HG03442 (cell line): Measurements from ENCODE around the gene RAB43.
A peak's percentile ranks its signal among the peaks of the same experiment; 100 is the strongest.

Experiments
- ATAC-seq: cut with Tn5 transposase; IDR thresholded peaks from one replicate; pipeline ENCODE4 v1.9.1; 2021; ENCODE audit warnings: mild to moderate bottlenecking, moderate library complexity; ENCODE audit not compliant: unreplicated experiment

Gene RAB43

DNA sequence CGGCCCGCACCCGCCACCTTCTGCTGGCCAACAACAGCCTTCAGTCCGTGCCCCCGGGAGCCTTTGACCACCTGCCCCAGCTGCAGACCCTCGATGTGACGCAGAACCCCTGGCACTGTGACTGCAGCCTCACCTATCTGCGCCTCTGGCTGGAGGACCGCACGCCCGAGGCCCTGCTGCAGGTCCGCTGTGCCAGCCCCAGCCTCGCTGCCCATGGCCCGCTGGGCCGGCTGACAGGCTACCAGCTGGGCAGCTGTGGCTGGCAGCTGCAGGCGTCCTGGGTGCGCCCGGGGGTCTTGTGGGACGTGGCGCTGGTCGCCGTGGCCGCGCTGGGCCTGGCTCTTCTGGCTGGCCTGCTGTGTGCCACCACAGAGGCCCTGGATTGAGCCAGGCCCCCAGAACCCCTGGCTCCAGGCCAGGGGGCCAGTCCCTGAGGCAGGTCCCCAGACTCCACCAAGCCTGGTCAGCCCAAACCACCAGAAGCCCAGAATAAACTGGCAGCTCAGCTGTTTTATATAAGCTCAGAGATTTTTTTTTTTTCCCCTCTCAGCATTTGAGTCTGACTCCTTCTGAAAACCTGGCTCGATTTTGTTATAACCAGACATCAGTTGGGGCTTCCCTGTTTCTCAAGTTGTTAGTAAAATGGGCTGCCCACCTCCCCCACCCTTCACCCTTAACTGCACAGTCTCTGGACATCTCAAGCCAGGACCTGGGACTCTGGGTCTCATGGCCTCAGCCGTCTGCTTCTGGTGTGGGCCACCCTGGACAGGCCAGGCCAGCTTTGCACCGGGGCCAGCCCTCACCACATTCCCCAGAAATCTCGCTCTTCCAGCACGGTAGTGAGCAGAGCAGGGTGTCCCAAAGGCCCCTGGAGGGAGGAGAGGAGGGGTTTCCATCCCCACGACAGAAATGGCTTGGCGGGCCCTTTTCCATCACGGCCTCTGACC is 59.4 kb downstream of the RAB43 start:
- ATAC-seq: no peak

DNA sequence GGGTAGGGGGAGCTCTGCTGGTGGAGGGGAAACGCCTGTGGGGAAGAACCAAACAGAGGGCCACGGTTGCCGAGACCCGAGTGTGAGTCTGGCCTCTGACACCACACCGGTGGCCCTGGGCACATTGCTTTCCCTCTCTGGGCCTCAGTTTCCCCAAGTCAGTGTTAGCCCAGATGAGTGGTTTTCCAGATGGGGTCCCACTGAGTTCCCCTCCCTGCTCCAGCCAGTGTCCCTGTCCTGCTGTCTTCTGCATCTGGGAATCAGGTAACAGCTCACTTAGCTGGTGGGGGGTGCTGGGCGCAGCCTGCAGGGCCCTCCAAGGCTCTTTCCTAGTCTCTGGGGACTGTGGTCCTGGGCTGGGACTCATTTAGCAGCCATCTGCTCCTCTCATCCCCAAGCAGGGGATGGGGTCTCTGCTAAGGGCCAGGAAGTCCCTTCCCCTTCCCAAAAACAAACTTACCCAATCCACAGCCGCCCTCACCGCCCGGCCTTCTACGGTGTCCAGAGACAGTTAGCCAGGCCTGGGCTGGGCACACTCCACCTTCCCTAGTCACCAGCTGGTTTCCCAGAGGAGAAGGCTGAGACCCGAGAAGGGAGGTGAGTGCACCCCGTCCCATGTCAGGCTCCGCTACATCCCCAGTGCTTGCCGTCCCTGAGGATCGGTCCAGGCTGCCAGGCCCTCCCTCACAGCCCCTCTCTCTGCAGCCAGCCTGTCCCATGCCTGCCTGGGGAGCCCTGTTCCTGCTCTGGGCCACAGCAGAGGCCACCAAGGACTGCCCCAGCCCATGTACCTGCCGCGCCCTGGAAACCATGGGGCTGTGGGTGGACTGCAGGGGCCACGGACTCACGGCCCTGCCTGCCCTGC is 60.3 kb downstream of the RAB43 start:
- ATAC-seq: no peak

DNA sequence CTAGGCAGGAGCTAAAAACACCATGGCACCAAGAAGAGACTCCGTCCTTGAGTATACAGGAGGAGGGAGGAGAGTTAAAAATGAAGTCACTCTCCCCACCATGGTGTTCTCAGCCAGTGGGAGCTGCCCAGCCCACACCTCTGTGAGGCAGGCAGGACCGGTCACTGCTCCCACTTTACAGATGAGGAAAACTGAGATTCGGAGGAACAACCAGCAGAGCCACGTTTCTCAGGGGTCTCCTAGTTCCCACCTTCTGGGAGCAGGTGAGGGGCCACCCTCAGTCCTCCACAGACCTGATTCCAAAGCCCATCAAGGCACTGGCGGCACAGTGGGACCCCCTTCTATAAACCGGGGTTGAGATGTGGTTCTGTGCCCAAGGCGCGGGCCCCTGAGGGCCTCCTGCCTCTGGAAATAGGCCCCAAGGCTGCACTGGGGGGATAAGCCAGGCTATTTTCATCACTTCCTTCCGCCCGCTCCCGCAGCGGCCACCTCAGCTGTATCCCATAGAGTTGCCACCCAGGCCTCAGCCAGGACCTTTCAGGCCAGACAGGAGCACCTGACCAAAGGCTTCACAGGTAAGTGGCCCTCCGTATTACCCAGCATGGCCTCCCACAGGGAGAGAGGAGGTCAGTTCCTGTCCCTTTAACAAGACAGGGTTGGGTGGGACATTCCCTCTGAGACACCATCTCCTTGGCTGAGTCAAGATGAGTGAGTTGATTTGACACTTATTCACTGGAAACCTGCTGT is 61.2 kb downstream of the RAB43 start, which contains the start of gene GP9:
Gene GP9, plus strand, starts transcription at position 504 of the 747 bp plus-strand sequence. CDS start 961 bp downstream, outside the sequence.
- no peak for ATAC-seq

DNA sequence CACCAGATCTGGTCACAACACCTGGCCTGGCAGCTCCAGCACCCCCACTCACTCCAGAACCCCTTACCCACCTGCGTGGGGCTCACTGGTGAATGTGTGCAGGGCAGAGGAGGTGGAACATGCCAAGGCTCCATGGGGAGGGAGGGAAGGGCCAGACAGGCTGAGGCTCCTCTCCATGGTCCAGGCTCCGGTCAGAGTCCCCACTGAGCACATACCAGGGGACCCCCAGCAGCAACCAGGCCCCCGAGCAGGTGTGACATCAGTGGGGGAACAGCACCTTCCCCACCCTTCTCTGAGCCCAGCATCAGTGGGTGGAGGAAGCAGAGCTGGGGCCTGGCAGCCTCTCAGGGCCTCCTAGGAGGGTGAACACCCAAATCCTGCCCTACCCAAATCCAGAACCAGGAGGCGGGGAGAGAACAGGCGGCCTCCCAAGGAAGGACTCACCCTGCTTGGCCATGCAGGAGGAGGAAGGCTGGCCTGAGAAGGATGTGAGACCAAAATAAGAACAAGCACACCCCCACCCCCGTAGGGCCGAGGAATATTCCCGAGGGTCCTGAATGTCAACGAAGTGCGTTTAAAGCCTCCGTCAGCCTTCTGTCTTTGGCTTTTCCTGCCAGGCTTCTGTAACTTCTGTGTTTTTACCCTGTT is 62.2 kb downstream of the RAB43 start:
- no peak for ATAC-seq

DNA sequence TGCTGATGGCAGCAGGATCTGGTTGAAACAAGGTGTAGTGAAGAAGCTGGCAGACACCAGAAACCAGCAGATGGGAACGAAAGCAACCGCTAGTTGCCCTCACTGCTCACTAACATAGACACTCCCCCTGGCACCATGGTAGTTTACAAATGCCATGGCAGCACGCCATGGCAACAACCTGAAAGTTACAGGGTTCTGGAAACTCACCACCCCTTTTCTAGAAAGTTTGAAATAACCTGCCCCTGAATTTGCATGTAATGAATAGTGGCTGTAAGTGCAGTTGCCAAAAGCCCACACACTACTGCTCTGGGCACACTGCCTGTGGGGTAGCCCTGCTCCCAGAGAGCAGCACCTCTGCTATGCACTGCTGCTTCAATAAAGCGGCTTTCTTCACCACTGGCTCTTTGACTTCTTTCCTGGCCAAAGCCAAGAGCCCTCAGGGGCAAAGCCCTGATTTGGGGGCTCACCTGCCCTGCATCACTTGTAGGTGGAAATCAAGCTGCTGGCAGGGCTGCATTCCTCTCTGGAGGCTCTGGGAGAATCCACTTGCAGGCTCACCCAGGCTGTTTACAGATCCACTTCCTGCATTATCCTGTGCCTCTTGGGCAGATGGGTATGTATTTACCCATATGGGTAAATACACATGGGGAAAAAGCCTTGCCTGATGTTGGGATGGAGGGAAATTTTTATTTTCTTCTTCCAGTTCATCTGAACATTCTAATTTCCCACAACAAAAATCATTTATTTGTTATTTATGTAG is 63.0 kb downstream of the RAB43 start:
- peak; percentile 39 for ATAC-seq

DNA sequence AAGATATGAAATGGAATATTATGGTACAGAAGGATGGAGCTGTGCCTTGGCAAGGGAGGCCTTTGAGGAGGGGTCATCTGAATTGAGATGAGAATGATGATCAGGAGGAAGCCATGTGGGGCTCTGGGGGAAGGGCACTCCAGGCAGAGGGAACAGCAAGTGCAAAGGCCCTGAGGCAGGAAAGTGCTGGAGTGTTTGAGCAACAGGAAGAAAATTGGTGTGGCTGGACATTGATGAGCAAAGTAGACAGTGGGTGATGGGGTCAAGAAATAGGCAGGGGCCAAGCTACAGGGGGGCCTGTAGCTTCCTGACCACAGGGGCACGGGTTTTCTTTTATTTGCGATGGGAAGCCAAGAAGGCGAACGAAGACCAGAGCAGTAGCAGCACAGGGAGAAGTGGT is 64.4 kb downstream of the RAB43 start:
- no peak for ATAC-seq

DNA sequence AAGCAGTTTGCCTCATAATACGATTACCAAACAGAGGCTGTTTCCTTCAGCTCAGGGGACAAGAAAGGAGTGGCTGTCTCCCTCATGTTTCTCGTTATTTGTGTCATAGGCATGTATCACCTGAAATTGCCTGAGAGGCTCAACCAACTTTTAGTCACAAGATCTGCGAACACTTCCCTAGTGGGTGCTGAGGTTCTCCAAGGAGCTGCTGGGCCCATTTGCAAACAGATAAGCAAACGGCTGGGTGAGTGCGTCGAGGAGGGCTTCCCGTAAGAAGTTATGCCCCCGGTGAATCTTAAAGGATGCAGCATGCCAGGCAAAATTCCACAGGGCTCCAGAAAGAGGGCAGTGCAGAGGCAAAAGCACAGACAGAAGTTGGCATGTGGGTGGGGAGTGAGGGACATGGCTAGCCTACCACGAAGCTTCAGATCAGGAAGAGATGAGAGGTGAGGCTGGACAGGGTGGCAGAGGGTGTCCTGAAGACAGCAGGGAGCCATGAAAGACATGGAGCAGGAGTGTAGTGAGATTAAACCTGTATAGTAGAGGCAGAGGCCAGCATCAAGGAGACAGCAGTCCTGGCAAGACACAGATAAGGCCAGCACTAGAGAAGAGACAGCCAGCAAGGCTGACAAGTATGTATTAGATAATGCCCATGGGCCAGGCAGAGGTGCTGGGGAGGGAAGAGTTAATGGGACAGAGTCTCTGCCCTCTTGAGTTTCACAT is 65.0 kb downstream of the RAB43 start:
- no peak for ATAC-seq

DNA sequence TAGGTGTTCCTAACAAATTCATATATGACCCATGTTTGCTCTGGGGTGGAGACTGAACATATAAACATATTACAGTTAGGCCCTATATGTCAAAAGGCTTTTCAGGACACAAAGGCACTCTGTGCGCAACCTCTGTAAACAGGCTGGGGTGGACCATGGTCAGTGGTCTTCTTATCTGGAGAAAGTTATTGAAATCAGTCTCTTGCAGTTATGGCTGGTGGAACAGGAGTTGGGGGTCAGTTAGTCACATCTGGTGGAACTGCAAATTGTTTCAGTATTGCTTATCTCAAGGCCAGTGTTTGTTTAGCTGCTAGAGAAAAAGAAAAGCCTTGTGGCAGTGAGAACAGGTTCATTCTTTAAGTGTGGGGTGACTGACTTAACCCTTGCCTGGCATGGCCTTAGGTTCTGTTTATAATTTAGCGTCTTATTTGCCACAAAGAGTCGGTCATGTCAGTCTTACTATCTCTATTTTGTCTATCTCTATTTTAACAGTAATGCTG is 66.9 kb downstream of the RAB43 start:
- ATAC-seq: no peak

DNA sequence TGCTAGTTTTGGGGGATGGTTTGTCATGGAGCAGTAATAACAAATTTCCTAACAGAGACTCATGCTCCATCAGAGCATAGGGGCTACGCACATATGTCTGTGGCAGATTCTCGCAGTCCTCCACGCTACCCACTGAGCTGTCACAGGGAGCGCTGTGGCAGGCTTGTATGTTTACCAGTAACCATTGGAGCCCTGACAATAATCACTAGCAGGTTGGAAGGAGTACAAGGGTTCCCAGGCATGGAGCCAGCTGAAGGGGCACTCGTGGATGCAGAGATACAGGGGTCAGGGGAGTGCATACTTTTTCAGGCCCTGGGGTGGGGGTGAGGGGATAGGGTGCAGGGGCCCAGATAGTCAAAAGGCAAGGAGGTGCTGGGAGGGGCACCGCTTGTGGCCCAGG is 68.9 kb downstream of the RAB43 start:
- ATAC-seq: no peak

DNA sequence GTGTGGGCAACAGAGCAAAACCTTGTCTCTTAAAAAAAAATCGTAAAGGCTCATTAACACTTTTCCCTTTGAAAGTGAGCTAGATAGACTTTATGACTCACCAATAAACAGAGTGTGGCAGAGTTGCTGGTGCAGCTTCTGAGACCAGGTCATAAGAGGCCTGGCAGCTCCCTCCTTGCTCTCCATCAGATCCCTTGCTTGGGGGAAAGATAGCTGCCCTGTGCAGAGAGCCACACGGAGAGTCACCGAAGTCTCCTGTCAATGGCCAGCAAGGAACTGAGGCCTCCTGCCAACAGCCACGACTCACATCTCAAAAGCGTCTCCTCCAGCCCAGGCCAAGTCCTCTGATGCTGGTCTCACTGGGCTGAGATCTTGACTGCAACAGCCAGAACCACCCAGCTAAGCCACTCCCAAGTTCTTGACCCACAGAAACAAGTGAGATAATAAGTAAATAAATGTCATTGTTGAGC is 69.7 kb downstream of the RAB43 start:
- no peak for ATAC-seq

DNA sequence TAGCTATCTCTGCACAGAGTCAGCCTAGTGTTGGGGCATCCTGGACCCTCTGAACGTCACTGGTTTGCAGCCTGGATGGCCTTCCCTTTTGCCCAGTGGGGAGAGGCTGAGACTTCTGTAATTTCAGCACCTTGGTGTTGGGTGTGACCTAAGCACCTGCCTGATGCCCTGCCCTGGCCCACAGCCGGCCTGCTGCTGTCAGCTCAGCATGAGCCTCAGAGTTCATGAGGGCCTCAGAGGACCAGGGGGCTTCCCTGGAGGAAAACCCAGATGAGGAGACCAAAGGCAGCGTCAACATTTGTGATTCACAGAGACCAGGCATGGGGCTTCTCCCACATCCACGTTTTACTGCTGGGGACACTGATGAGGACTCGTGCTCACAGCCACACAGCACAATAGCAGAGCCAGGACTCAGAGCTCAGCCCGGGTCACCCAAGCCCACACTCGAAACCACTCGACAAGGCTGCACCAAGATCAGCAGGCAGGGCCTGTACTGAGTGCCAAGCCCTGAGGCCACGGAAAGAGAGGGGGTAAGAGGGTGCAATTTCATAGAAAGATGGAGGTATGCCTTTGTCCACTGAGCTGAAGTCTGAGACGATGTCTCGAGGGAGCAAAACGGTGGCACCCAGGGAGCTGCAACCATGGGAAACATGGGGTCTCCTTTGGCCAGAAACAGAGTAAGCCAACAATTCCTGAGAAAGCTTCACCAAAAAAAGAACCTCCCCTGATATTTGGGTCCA is 70.9 kb downstream of the RAB43 start:
- ATAC-seq: no peak

DNA sequence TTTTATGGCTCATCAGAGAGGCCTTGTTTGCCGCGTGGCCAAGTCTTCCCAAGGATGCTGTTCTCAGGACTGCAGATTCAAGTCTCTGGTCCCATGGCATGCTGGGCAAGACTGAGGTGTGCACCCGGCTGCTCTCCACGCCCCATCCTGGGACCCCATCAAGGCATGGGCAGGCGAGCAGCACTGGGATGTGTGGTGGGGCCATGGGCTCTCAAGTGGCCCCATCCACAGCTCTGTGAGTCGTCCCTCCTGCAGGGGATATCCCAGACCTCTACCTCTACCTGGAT is 74.1 kb downstream of the RAB43 start:
- no peak for ATAC-seq

DNA sequence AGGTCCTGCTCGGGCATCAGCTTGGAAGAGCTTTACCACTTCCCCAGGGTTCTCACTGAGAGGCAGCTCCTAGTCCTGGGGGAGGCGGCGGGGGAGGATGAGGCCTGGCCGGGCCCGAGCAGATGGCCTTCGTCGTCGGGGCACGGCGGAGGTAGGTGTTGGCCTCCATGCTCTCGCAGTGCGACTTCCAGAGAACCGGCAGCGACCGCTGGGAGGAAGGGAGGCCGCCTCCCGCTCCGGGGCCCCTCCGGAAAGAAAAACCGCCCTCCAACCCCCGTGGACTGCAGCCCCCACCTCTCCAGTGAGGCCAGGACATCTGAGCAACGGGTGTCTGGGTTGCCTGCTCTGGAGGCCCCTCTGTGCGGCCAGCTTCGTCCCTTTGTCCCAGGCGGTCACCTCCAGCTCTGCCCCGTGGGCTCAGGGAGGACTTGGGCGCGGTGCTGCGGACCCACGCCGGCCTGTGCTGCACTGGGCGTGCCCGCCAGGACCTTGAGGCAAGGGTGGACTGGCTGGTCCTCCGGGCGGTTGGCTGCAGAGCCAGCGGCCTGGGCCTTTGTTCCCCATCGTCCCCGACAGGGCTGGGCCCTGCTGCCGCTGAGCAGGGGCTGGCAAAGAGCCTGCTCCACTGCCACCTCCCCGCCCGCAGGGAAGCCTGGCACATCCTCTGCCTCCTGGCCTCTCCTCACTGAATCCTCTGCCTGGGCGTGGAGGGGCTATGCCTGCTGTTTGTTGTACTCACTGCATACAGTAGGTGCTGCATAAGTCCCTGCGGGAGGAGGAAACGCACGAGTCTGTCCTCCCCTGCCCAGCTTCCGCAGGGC is 74.7 kb downstream of the RAB43 start:
- ATAC-seq: no peak

DNA sequence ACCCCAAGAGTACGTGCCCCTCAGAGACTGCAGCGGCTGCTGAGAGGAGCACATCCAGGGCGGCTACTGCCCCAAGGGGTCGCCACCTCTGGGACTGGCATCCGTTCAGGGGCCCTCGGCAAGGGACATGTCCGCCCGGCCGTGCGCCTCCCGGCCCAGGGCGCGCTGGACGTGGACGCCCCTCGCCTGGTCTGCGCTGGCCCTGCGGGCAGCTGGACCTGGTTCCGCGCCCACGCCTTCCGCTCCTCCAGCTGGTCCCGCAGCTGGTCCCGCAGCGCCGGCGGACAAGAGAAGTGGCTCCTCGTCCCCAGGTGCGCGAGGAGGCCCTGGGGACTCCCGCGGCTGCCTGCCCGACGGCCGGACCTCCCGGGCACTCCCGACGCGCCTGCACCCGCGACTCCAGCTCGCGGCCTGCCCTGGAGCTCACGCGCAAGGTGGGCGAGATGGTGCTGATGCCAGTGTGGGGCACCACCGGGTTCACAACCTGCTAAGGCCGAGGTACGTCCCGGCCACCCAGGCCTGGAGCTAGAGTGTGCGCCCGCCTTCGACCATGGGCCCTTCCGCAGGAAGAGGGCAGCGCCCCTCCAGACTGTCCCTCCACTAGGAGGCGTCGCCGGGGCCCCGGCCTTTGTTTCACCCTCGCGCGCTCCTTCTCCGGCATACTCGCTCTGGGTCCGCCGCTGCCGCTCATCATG is 75.4 kb downstream of the RAB43 start:
- ATAC-seq: no peak

DNA sequence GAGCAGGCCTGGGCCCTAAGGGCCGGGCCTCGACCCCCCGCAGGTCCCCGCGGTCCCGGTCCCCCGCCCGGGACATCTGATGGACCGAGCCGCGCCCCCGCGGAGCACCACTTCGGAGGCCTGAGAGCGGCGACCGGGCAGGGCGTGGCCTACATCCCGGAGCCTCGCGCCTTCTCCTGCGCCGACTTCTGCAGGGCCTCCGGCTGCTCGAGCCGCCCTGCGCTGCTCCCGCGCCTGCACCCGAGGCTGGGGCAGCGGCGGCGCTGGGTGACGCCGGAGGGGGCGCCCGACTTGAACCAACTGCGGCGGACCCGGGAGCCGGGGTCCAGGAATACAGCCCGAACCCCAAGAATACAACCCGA is 75.9 kb downstream of the RAB43 start:
- no peak for ATAC-seq

DNA sequence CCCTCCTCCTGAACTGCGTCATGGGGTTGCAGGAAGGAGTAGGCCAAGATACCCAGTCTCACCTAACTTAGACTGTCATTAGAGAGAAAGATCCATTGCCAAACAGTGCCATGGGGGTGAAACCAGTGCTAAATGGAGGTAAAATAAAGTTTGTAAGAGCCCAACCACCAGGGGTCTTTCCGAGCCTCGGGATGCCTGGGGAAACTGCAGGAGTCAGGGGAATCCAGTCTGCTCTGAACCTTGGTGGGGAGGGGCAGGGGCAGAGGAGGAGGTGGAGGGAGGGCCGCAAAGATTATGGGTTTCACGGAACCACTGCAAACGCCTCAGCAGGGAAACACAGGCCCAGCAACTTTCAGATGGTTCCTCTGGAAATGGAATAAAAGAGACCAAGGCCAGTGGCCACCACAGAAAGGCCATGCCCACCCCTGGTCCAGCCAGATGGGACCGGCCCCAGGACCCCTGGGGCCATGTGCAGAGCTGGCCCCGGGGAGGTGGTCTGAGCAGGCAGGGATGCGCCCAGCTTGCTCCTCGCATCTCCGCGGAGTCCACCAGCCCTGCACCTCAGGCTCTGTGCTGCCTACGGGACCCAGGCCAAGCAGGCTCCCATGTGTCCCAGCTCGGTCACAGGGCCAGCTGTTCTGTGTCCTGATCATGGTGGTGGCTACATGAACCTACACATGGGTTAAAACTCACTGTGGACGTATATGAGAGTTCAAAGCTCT is 80.9 kb downstream of the RAB43 start:
- no peak for ATAC-seq

DNA sequence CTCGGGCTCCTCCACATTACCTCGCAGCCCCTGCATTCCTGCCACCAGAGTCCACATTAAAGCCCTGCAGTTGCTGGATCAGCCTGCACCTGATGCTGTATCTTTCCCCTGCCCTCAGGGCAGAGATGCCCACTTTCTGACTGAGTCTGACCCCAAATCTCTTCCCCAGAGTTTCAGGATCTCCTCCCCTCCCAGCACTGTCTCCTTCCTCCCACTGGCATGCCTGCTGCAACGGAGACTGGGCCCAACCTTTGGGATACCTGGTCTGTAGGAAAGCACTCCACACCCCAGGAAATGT is 81.6 kb downstream of the RAB43 start:
- ATAC-seq: no peak
